Measurements from ENCODE around the gene HMG20B.
"Not testable (repeated sequence)": the region's sequence is repeated elsewhere in the genome, so short reads cannot be mapped to it uniquely, and the experiment has no call there.

Gene HMG20B

DNA sequence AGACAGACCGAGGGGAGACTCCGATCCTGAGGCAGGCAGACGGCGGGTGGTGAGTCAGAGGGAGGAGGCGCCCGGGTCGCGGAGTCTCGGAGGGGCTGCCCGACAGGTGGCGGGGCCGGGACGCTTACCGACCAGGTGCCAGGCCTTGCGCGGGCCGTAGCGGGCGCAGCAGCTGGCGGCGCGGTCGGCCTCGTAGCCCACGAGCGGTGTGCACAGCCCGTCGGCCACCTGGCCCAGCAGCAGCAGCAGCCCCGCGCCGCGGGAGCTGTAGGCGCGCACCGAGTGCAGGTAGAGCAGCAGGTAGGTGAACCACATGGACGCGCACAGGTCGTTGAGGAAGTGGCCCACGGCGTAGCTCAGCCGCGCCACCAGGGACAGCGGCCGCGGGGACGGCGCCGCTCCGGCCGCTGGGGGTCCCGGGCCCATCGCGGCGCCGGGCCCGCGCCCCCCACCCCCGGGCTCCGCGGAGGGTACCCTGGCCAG is 15.7 kb upstream of the HMG20B start:
- DNase-seq: no peak

GRCh38 chr19:3557461-3558248 is 15.1 kb upstream of the HMG20B start, which contains the start of gene MFSD12:
Gene MFSD12, minus strand, starts transcription at chr19:3557586. Its CDS starts 183 bp downstream, at chr19:3557403.
- peak; percentile 91 for DNase-seq

- DNase-seq: no peak
Measured at GRCh38 chr19:3563709-3564524, 8.8 kb upstream of the HMG20B start.

- DNase-seq: no peak
Measured at GRCh38 chr19:3565139-3565538, 7.6 kb upstream of the HMG20B start.

DNA sequence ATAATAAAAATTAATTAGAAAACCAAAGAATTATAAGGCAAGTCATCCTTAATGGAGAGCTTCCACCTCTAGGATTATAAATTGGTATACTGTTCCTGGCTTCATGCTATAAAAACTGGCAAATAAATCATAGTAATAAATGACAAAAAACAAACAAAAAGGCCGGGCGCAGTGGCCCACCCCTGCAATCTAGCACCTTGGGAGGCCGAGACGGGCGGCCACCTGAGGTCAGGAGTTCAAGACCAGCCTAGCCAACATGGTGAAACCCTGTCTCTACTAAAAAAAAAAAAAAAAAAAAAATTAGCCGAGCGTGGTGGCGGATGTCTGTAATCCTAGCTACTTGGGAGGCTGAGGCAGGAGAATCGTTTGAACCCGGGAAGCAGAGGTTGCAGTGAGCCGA is 2.7 kb upstream of the HMG20B start:
- DNase-seq: not testable (repeated sequence)

GRCh38 chr19:3570606-3571011 is 2.1 kb upstream of the HMG20B start:
- DNase-seq: no peak

GRCh38 chr19:3572132-3572854 is 451 bp upstream of the HMG20B start:
- DNase-seq: peak; percentile 100

DNA sequence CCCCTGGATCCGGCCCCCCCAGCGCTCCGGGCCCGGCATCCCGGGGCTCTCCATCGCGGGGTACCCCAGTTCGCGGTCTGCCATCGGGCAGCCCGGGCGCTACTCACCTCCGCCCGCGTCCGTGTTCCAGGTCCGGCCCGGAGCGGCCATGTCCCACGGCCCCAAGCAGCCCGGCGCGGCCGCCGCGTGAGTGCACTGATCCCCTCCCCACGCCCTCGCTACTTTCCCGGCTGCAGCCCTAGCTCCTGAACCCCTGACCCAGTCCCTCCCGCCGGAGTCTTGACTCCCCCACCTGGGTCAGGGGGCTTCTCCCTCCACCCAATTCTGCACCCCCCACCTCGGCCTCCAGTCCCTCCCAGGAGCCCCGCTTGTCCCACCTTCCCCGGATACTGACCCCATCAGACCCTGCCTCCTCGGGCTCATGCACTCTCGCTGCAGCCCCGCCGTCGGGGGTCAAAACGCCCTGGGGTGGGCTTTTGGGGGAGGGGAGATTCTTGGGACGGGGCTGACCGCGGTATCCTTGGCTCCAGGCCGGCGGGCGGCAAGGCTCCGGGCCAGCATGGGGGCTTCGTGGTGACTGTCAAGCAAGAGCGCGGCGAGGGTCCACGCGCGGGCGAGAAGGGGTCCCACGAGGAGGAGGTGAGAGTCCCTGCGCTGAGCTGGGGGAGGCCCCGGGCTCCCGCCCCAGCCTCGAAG is 566 bp downstream of the HMG20B start:
- no peak for DNase-seq

DNA sequence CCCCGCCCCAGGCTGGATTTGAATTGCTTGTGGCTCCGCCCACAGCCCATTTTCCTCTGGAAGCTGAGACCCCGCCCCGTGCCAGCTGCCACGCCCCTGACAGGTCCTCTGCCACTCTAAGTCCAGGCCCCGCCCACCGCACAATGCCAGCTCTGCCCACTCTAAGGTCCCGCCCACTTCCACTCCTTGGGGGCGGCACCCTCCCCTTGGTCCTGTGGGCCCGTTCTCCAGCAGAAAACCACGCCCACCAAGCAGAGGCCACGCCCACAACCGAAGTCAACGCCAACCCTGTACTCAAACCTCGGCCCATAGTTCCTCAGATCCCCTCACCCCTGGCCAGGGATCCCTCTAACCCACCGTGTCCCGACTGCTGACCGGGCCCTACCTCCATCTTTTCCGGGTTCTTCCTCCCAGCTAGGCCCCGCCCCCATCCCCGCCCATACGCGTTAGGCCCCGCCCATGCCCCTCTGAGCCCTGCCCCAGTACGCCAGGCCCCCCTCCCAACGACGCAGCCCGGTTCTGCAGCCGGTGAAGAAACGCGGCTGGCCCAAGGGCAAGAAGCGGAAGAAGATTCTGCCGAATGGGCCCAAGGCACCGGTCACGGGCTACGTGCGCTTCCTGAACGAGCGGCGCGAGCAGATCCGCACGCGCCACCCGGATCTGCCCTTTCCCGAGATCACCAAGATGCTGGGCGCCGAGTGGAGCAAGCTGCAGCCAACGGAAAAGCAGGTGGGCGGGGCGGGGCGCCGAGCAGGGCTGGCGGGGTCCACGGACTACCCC is 1.3 kb downstream of the HMG20B start:
- peak; percentile 89 for DNase-seq

- DNase-seq: no peak
Measured at GRCh38 chr19:3575260-3575741, 2.6 kb downstream of the HMG20B start.

GRCh38 chr19:3575949-3576673 is 3.4 kb downstream of the HMG20B start:
- no peak for DNase-seq

DNA sequence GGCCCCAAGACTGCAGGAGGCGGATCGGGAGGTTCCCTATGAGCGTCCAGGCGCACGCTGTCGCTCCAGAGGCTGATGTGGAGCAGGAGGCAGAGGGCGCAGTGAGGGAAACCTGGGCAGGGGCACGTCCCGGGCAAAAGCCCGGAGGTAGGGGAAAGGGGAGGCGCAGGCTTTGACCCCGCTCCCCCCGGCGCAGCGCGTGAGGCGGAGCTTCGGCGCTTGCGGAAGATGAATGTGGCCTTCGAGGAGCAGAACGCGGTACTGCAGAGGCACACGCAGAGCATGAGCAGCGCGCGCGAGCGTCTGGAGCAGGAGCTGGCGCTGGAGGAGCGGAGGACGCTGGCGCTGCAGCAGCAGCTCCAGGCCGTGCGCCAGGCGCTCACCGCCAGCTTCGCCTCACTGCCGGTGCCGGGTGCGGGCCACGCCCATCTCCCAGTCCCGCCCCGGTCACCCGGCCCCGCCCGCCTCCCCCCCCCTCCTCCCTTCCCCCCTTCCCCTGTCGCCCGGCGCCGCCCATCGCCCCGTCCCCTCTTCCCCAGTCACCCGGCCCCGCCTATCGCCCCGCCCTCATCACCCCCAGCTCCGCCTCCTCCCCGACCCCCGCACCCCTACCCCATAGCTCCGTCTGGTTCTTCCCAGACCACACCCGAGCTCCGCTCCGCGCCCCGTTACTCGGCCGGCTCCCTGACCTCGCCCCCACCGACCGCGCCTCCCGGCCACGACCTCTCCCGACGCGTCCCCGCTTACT is 4.1 kb downstream of the HMG20B start:
- peak; percentile 71 for DNase-seq

- DNase-seq: no peak
Measured at GRCh38 chr19:3577723-3578344, 5.1 kb downstream of the HMG20B start.

DNA sequence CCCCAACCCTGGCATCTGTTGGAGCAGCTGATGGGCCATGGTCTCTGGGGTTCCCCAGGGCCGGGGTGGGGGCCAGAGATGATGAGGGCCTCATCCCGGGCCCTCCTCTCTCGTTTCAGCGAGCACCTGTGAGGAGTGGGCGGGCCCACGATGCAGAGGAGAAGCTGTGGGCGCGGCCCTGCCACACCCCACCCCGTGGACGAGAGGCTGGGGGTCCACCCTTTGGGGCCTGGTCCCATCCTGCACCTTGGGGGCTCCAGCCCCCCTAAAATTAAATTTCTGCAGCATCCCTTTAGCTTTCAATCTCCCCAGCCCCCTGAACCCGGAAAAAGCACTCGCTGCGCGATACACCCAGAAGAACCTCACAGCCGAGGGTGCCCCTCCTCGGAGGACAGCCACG is 5.6 kb downstream of the HMG20B start:
- no peak for DNase-seq

DNA sequence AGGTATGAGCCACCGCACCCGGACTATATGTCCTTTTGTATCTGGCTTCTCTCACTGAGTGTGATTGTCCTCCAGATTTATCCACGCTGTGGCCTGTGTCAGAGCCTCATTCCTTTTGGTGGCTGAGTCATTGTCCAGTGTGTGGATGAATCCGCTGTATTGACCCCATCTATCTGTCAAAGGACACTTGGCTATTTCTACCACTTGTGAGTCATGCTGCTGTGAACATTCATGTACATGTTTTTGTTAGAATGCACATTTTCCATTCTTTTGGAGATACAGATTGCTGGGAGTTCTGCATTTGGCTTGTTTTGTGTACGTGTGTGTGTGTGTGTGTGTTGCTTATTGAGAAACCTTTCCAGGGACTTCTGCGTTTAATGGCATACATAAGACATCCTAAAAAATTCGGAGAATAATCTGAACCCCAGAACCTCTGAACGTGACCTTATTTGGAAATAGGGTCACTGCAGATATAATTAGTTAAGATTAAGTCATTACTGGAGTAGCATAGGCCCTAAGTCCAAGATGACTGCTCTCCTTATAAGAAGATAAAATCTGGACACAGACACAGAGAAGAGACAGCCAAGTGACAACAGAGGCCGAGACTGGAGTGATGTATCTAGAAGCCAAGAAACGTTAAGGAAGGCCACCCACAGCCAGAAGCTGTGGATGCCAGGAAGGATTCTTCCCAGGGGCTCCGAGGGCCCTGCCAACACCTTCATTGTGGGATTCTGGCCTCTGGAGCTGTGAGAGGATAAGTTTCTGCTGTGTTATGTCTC is 7.6 kb downstream of the HMG20B start:
- peak; percentile 86 for DNase-seq

- not testable (repeated sequence) for DNase-seq
Measured at GRCh38 chr19:3581792-3582191, 9.0 kb downstream of the HMG20B start.

GRCh38 chr19:3584036-3584802 is 11.5 kb downstream of the HMG20B start:
- not testable (repeated sequence) for DNase-seq
